Psoas muscle (tissue), 8 donors: ENCODE measurements around the gene PLAAT5. TPM values are rescaled to one million over a fixed set of nuclear protein-coding genes. Genes with fewer than 3 reads are reported as not detected.
"Not testable (repeated sequence)": the region's sequence is repeated elsewhere in the genome, so short reads cannot be mapped to it uniquely, and the experiment has no call there.

Experiments
- ATAC-seq, 4 donors: fragments of 200-7000 bp; cut with Tn5 transposase; one replicate each; pipeline ENCODE4 v1.9.1; 2020; ENCODE audit warnings: moderate library complexity in 3 of 4, mild to moderate bottlenecking in 2 of 4
- DNase-seq, 2 donors: peaks; one replicate each; pipeline ENCODE4 v3.0.0-alpha.2; 2020
- H3K27ac ChIP-seq: fragments of 200-600 bp; one replicate; pipeline ENCODE4 v1.8.0; 2022
- H3K27me3 ChIP-seq, 3 donors: fragments of 200-600 bp in 1 of 3; one replicate each; pipeline versions ENCODE4 v1.6.1 to v1.8.0; 2013 to 2022; ENCODE audit warnings: low read length in 2 of 3, mild to moderate bottlenecking in 2 of 3, moderate library complexity in 1 of 3; ENCODE audit not compliant: insufficient read depth in 3 of 3
- H3K36me3 ChIP-seq, 2 donors: fragments of 200-600 bp in 1 of 2; one replicate each; pipeline versions ENCODE4 v1.6.1 to v1.8.0; 2013 to 2022; ENCODE audit warnings: low read depth in 1 of 2, mild to moderate bottlenecking in 1 of 2, moderate library complexity in 1 of 2; ENCODE audit not compliant: insufficient read depth in 1 of 2
- H3K4me1 ChIP-seq: fragments of 200-600 bp; one replicate; pipeline ENCODE4 v1.8.0; 2022
- H3K4me3 ChIP-seq: fragments of 200-600 bp; one replicate; pipeline ENCODE4 v1.8.0; 2022; ENCODE audit warnings: mild to moderate bottlenecking
- H3K9me3 ChIP-seq: fragments of 200-600 bp; one replicate; pipeline ENCODE4 v1.8.0; 2022
- WGBS, 3 donors: extraction: QIAGEN DNeasy Blood & Tissue Kit; methylation state at CpG; one replicate each; pipeline versions ENCODE4 v1.1.6 to v1.1.7; 2013; 5-methylcytosine and 5-hydroxymethylcytosine counted together
- intact Hi-C, 2 donors: fragments of 100-400 bp; cut with DNase I; formaldehyde crosslinking; loops; one replicate each; pipeline versions ENCODE4 v1.11.0 to v1.14.2; 2022
- polyA plus RNA-seq, 3 donors: library from polyadenylated mRNA; stranded (reverse); fragments of 200-250 nt; gene quantifications; one replicate each; pipeline ENCODE4 v1.2.3, GENCODE V29; 2013
- total RNA-seq, 4 donors: library from RNA; stranded (reverse); fragmentation: NEBNext Ultra II Directional in 2 of 4; extraction: Animal tissue kit (Norgen Biotek cat#: 25700) in 2 of 4; gene quantifications; one replicate each; pipeline versions ENCODE4 v1.2.1 to v1.2.4, GENCODE V29; 2021 to 2023
- TF ChIP-seq, protein P1 (sequence below): fragments of 200-600 bp; IDR thresholded peaks from one replicate; pipeline ENCODE4 v1.8.0; 2022; ENCODE audit warnings: antibody characterized with exemption
- donor health status: healthy with polysubstance abuse.
- donor health status: DM: no; HTN: no; CAD: no; lungs with moderate emphysema.
- donor health status: Bipolar disorder and iron deficiency.
- donor health status: healthy.
- donor health status: DM: yes; HTN: yes; CAD: no.
- donor health status: DM: no; HTN: no; CAD: no.
- donor health status: DM: no; HTN: no; CAD: no.
- donor health status: DM: yes; HTN: yes; CAD: no.

Gene PLAAT5
- total and polyA plus RNA-seq, 7 donors = 0.11 to 0.59 (median 0.33) TPM

DNA sequence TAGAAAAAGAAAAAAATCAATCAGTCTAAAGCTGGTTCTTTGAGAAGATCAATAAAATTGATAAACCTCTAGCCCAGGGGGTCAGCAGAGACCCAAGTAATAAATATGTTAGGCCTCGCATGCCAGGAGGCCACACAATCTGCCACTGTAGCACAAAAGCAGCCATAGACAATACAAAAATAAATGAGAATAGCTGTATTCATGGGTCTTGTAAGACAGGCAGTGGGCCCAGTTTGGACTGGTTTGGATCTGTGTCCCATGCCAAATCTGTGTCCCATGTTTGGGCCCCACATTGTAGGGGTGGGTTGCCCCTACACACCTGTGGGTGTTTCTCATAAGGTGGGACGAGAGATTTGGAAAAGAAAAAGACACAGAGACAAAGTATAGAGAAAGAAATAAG, 39.1 kb upstream of the PLAAT5 start:
- Histone ChIP-seq H3K27me3 (no peaks in the 10 kb centered on the region), H3K27ac (no peak overlapping the region), H3K4me3 (no peak overlapping the region), H3K4me1 (no peaks in the 10 kb centered on the region), H3K9me3 (no peaks in the 10 kb centered on the region), H3K36me3 (no peaks in the 10 kb centered on the region)
- TF ChIP-seq, protein P1, sequence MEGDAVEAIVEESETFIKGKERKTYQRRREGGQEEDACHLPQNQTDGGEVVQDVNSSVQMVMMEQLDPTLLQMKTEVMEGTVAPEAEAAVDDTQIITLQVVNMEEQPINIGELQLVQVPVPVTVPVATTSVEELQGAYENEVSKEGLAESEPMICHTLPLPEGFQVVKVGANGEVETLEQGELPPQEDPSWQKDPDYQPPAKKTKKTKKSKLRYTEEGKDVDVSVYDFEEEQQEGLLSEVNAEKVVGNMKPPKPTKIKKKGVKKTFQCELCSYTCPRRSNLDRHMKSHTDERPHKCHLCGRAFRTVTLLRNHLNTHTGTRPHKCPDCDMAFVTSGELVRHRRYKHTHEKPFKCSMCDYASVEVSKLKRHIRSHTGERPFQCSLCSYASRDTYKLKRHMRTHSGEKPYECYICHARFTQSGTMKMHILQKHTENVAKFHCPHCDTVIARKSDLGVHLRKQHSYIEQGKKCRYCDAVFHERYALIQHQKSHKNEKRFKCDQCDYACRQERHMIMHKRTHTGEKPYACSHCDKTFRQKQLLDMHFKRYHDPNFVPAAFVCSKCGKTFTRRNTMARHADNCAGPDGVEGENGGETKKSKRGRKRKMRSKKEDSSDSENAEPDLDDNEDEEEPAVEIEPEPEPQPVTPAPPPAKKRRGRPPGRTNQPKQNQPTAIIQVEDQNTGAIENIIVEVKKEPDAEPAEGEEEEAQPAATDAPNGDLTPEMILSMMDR = no peak
- ATAC-seq (no peak), DNase-seq (no peak)
- 90 to 95% (median 94%) methylated on average over 2 of the region's 2 CpGs for WGBS, 3 donors
- intact Hi-C loops = no loop called here

DNA sequence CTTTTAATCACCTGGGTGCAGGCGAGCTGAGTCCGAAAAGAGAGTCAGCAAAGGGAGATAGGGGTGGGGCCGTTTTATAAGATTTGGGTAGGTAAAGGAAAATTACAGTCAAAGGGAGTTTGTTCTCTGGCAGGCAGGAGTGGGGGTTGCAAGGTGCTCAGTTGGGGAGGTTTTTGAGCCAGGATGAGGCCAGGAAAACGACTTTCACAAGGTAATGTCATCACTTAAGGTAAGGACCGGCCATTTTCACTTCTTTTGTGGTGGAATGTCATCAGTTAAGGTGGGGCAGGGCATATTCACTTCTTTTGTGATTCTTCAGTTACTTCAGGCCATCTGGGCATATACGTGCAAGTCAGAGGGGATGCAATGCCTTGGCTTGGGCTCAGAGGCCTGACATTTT, 38.4 kb upstream of the PLAAT5 start:
- H3K27ac ChIP-seq, H3K4me3 ChIP-seq, H3K9me3 ChIP-seq, intact Hi-C loops, H3K36me3 ChIP-seq, ATAC-seq, DNase-seq, H3K27me3 ChIP-seq, H3K4me1 ChIP-seq: not testable (repeated sequence)
- WGBS, 3 donors = 70 to 83% (median 81%) methylated on average over 6 of the region's 6 CpGs

DNA sequence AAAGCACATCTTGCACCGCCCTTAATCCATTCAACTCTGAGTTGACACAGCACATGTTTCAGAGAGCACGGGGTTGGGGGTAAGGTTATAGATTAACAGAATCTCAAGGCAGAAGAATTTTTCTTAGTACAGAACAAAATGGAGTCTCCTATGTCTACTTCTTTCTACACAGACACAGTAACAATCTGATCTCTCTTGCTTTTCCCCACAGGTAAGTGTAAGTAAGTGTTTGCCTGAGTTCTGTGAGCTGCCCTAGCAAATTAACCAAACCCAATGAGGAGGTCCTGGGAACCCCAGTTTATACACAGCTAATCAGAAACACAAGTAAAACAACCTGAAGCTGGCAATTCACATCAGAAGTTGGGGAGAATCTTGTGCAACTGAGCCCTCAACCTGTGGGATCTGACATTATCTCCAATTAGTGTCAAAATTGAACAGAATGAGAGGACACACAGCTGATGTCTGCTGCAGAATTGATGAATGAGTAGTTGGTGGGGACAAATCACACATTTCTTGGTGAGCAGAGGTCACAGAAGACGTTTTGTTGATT, 37.8 kb upstream of the PLAAT5 start:
- DNase-seq = not testable (repeated sequence)
- 76 to 86% (median 83%) methylated on average over 1 of the region's 3 CpGs for WGBS, 3 donors

DNA sequence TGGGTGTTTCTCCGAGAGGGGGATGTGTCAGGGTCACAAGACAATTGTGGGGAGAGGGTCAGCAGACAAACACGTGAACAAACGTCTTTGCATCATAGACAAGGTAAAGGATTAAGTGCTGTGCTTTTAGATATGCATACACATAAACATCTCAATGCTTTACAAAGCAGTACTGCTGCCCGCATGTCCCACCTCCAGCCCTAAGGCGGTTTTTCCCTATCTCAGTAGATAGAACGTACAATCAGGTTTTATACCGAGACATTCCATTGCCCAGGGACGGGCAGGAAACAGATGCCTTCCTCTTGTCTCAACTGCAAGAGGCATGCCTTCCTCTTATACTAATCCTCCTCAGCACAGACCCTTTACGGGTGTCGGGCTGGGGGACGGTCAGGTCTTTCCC, 37.2 kb upstream of the PLAAT5 start:
- H3K4me3 ChIP-seq, H3K36me3 ChIP-seq, H3K27me3 ChIP-seq, H3K27ac ChIP-seq, ATAC-seq, H3K9me3 ChIP-seq, H3K4me1 ChIP-seq, intact Hi-C loops, DNase-seq: not testable (repeated sequence)
- 58 to 63% (median 59%) methylated on average over 3 to 8 of the region's 11 CpGs for WGBS, 3 donors

More for the DNA sequence above, 37.8 kb upstream of the PLAAT5 start:
- H3K4me3 ChIP-seq, intact Hi-C loops, H3K9me3 ChIP-seq, H3K27ac ChIP-seq, H3K27me3 ChIP-seq, H3K4me1 ChIP-seq, H3K36me3 ChIP-seq, ATAC-seq: not testable (repeated sequence)

DNA sequence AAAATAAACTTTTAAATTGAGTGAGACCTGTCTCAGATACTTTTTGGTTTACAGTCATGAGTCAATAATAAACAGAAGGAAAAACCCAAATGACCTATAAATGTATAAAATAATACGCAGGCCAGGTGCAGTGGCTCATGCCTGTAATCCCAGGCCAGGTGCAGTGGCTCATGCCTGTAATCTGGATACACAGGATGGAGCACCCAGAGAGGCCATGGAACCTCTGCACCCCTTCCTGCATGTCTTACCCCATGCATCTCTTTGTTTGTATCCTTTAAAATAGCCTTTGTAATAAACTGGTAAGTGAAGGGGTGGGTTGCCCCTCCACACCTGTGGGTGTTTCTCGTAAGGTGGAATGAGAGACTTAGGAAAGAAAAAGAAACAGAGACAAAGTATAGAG, 36.7 kb upstream of the PLAAT5 start:
- Histone ChIP-seq H3K27me3 (no peaks in the 10 kb centered on the region), H3K27ac (no peak overlapping the region), H3K4me1 (no peaks in the 10 kb centered on the region), H3K9me3 (no peaks in the 10 kb centered on the region), H3K4me3 (no peak overlapping the region), H3K36me3 (no peaks in the 10 kb centered on the region)
- intact Hi-C loops = no loop called here
- WGBS, 3 donors = 82 to 89% (median 84%) methylated on average over 2 of the region's 2 CpGs
- ATAC-seq (no peak), DNase-seq (no peak)
- TF ChIP-seq, protein P1 = no peak

DNA sequence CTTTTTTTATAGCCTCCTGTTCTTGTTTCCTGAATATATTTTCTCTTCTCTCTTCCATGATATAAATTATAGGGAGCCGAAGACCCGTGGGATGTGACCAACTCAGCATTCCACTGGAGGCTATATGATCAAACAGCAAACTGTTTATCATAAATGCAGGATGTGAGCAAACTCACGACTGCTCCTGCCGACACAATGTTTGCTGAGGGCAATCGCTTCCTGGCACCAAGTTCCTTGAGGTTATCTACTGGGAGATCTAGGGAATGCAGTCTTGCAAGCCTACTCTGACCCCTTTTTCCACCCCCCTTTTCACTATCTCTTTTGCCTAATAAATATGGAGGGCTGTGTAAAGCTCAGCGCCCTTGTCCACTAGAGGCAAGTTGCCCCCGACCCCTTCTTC, 32.2 kb upstream of the PLAAT5 start:
- DNase-seq = no peak
- intact Hi-C loops = no loop called here
- Histone ChIP-seq H3K4me3 (no peak overlapping the region), H3K27ac (no peak overlapping the region), H3K36me3 (no peaks in the 10 kb centered on the region), H3K27me3 (no peaks in the 10 kb centered on the region), H3K9me3 (no peaks in the 10 kb centered on the region), H3K4me1 (no peaks in the 10 kb centered on the region)
- WGBS, 3 donors = 82 to 87% (median 87%) methylated on average over 7 of the region's 7 CpGs
- TF ChIP-seq, protein P1 = no peak
- no peak for ATAC-seq
